Right atrium auricular region (tissue), 2 donors: Measurements from ENCODE around the gene SLC26A1. TPM values are rescaled to one million over a fixed set of nuclear protein-coding genes. Genes with fewer than 3 reads are reported as not detected.

Source experiments
- DNase-seq: peaks from one replicate; pipeline ENCODE4 v3.0.0-alpha.2; 2019; ENCODE audit warnings: low spot score
- H3K27ac ChIP-seq, 2 donors: fragments of 200-600 bp; sonication (generic); 1 replicate in 1 of 2; 2 replicates in 1 of 2; pipeline ENCODE4 v1.5.1; 2016 to 2019
- H3K27me3 ChIP-seq, 2 donors: fragments of 200-600 bp; sonication (generic); one replicate each; pipeline versions ENCODE4 v1.5.1 to v1.6.0; 2017 to 2019
- H3K36me3 ChIP-seq: fragments of 200-600 bp; sonication (generic); one replicate; pipeline ENCODE4 v1.5.1; 2016
- H3K4me1 ChIP-seq, 2 donors: fragments of 200-600 bp; sonication (generic); one replicate each; pipeline versions ENCODE4 v1.5.1 to v1.6.0; 2017 to 2019
- H3K4me3 ChIP-seq, 2 donors: fragments of 200-600 bp; sonication (generic); 1 replicate in 1 of 2; 2 replicates in 1 of 2; pipeline ENCODE4 v1.5.1; 2017 to 2019; ENCODE audit warnings: mild to moderate bottlenecking in 1 of 2, moderate library complexity in 1 of 2
- H3K9me3 ChIP-seq, 2 donors: fragments of 200-600 bp; sonication (generic); one replicate each; pipeline ENCODE4 v1.5.1; 2019
- total RNA-seq, 2 donors: library from RNA; depleted of rRNA; stranded (reverse); fragments of >200 nt; gene quantifications; one replicate each; pipeline ENCODE4 v1.1.0, GENCODE V29; 2016
- TF ChIP-seq, protein P1 (sequence below), 2 donors: fragments of 200-600 bp; sonication (generic); IDR thresholded peaks; one replicate each; pipeline ENCODE4 v1.5.1; 2019; ENCODE audit warnings: antibody characterized with exemption in 2 of 2

SLC26A1 gene
- total RNA-seq, 2 donors from 2014 or later: not detected

DNA sequence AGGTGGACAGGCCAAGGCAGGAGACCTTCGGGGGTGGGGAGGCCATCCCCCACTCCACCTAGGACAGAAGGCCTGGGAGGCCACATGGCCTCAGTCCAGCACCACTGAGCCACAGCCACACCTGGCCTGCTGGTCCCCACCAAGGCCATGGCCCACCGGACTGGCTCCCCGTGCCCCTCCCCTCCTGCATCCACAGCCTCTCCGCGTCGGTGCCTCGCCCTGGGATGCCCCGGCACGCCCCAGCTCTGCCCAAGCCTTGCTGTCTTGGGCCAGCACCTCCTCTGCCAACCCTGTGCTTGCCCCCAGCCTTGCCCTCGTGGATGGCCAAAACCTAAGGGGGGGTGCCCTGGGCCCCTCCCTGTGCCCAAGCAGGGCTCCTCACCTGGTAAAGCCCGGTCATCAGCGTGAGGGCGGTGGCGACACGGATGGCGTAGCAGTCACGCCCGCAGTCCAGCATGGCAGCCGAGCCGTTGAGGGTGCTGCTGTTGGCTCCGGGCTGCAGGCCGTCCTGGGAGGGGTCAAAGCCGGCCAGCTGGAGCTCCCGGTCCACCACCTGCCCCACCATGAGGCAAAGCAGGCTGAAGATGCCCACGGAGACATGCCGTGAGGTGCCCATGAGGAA is 2.3 kb downstream of the SLC26A1 start:
- H3K9me3 ChIP-seq: no peaks in the 10 kb centered on the region
- no peak overlapping the region for H3K27ac ChIP-seq
- TF ChIP-seq, protein P1, sequence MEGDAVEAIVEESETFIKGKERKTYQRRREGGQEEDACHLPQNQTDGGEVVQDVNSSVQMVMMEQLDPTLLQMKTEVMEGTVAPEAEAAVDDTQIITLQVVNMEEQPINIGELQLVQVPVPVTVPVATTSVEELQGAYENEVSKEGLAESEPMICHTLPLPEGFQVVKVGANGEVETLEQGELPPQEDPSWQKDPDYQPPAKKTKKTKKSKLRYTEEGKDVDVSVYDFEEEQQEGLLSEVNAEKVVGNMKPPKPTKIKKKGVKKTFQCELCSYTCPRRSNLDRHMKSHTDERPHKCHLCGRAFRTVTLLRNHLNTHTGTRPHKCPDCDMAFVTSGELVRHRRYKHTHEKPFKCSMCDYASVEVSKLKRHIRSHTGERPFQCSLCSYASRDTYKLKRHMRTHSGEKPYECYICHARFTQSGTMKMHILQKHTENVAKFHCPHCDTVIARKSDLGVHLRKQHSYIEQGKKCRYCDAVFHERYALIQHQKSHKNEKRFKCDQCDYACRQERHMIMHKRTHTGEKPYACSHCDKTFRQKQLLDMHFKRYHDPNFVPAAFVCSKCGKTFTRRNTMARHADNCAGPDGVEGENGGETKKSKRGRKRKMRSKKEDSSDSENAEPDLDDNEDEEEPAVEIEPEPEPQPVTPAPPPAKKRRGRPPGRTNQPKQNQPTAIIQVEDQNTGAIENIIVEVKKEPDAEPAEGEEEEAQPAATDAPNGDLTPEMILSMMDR (IDR thresholded peaks at IDR 0.05): no peak
- DNase-seq: no peak
- H3K27me3 ChIP-seq: no peaks in the 10 kb centered on the region
- H3K36me3 ChIP-seq: no peaks in the 10 kb centered on the region
- peaks cover 0 to 18% of the 10 kb centered on the region in 2 donors for H3K4me1 ChIP-seq
- no peak overlapping the region for H3K4me3 ChIP-seq

- H3K27me3 ChIP-seq: no peaks in the 10 kb centered on the region
- no peaks in the 10 kb centered on the region for H3K9me3 ChIP-seq
- TF ChIP-seq, protein P1 (IDR thresholded peaks at IDR 0.05): no peak
- no peak overlapping the region for H3K4me3 ChIP-seq
- H3K27ac ChIP-seq: no peak overlapping the region
- H3K36me3 ChIP-seq: no peaks in the 10 kb centered on the region
- peaks cover 0 to 21% of the 10 kb centered on the region in 2 donors for H3K4me1 ChIP-seq
- DNase-seq: no peak
Measured at GRCh38 chr4:989722-990471, 3.3 kb downstream of the SLC26A1 start.

DNA sequence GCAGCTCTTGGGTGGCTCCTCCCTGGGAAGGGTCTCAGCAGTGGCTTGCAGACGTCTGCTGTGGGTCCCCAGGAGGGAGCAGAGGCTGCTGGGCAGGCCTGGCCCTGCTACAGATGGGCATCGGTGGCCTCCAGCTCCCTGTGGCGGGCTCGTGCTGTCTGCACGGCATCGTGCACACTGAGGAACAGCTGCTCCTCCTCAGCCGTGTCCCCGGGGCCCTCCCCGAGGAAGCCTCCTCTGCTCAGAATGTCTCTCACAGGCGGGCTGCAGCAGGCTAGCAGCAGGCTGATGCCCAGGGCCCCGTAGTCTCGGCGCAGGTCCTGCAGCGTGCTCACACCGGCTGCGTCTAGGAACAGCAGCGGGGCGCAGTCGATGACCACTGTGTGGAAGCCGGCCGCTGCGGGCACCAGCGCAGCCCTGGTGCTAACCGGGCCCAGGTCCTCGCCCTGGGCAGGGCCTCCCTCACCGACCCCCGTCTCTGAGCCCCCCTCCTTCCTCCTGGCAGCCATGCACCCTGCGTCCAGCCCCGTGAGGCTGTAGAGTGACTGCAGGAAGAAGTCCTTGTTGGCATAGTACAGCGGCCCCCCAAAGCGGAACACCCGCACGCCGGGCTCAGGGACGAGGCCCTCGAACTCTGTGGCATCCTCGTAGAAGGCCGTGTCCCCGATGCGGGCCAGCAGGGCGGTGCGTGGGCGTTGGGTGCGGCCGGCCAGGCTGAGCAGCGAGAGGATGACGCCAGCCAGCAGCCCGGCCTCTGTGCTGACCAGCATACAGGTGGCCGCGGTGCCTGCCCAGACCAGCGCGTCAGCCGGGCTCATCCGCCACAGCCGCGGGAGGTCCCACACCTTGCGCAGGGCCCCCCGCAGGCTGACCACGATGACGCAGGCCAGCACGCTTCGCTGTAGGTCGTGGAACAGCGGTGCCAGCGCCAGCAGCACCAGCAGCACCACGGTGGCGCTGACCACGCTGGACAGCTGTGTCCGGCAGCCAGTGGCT is 4.2 kb downstream of the SLC26A1 start:
- peaks cover 0 to 24% of the 10 kb centered on the region in 2 donors for H3K4me1 ChIP-seq
- H3K4me3 ChIP-seq: no peak overlapping the region
- H3K9me3 ChIP-seq: no peaks in the 10 kb centered on the region
- no peaks in the 10 kb centered on the region for H3K36me3 ChIP-seq
- H3K27ac ChIP-seq: no peak overlapping the region
- no peak for DNase-seq
- H3K27me3 ChIP-seq: no peaks in the 10 kb centered on the region
- TF ChIP-seq, protein P1 (IDR thresholded peaks at IDR 0.05): no peak

DNA sequence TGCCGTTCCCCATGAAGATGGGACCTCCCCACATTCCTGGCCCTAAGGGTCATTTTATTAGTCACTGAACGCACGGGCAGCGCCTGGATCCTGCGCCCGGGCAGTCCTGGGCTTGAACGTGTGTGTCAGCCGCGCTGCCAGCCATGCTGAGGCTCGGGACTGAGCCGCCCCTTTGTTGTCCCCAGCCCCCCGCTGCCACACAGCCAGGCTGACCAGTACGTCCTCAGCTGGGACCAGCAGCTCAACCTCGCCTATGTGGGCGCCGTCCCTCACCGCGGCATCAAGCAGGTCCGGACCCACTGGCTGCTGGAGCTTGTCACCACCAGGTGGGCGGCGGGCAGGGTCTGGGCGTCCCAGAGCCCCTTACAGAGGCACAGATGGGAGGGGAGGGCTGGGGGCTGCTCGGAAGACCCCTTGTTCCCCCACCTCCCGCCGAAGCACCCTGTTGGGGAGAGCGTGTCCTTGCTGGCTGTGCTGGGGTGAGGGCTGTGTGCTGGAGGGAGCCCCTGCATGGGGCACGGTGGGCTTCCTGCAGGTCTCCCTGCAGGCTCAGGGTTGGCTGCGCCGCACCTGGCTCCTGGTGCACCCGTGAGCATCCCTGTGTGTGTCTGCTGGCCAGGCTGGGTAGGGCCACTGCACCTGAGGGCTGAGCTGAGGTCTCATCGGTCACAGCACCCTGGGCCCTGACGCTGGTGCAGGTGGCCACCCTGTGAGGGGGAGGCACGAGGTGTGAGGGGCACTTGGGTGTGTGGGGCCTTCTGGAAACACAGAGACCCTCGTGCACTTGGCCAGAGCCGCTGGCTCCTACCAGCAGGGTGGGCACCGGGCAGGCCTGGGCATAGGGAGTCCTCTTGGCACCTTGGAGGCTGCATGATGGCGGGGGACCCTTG is 5.3 kb downstream of the SLC26A1 start:
- TF ChIP-seq, protein P1 (IDR thresholded peaks at IDR 0.05): no peak
- Histone ChIP-seq H3K4me3 (peak overlapping the region; percentile 48 to 74), H3K4me1 (peaks cover 0 to 24% of the 10 kb centered on the region in 2 donors), H3K36me3 (no peaks in the 10 kb centered on the region), H3K27ac (peak overlapping the region in 1 of 2 donors; percentile 9), H3K27me3 (no peaks in the 10 kb centered on the region), H3K9me3 (no peaks in the 10 kb centered on the region)
- no peak for DNase-seq
